WI38 (cell line): ENCODE results near the gene SERP2.

Experiments
- H3K4me3 ChIP-seq: 2 replicates; pipeline ENCODE4 v1.5.1; 2011; ENCODE audit warnings: low read depth, mild to moderate bottlenecking, control low read depth, low read length
- TF ChIP-seq, protein P1 (sequence below): IDR thresholded peaks from 2 replicates; pipeline ENCODE4 v1.5.1; 2012; ENCODE audit warnings: low read depth, mild to moderate bottlenecking, control low read depth, low read length

Gene SERP2

GRCh38 chr13:44396701-44397580 is 23.3 kb downstream of the SERP2 start:
- no peak overlapping the region for H3K4me3 ChIP-seq
- TF ChIP-seq, protein P1, sequence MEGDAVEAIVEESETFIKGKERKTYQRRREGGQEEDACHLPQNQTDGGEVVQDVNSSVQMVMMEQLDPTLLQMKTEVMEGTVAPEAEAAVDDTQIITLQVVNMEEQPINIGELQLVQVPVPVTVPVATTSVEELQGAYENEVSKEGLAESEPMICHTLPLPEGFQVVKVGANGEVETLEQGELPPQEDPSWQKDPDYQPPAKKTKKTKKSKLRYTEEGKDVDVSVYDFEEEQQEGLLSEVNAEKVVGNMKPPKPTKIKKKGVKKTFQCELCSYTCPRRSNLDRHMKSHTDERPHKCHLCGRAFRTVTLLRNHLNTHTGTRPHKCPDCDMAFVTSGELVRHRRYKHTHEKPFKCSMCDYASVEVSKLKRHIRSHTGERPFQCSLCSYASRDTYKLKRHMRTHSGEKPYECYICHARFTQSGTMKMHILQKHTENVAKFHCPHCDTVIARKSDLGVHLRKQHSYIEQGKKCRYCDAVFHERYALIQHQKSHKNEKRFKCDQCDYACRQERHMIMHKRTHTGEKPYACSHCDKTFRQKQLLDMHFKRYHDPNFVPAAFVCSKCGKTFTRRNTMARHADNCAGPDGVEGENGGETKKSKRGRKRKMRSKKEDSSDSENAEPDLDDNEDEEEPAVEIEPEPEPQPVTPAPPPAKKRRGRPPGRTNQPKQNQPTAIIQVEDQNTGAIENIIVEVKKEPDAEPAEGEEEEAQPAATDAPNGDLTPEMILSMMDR, result no peak

- no peak overlapping the region for H3K4me3 ChIP-seq
- TF ChIP-seq, protein P1, result no peak
Observed at GRCh38 chr13:44397766-44398223, 24.2 kb downstream of the SERP2 start.

DNA sequence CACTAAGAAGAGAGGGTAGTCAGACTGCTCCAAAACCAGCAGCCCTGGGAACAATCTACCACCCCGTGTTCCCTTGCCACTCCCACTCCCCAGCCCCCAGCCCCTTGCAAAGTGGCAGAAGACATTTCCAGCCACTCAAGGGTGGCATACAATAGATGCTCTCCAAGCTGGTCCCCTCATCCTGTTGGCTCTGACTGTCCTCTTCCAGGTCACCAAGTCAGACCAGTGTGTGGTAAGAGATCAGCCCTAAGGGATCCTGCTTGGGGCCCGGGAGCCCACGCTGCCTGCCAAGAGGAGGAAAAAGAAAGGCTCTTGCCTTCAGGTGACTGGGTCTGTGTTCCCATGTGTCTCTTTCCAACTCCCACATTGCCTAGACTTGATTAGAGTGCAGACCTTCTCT is 25.0 kb downstream of the SERP2 start:
- TF ChIP-seq, protein P1, result no peak

GRCh38 chr13:44399074-44399473 is 25.4 kb downstream of the SERP2 start:
- TF ChIP-seq, protein P1, result no peak
- no peak overlapping the region for H3K4me3 ChIP-seq

More for the DNA sequence above, 25.0 kb downstream of the SERP2 start:
- H3K4me3 ChIP-seq, result no peak overlapping the region

GRCh38 chr13:44400736-44401135 is 27.1 kb downstream of the SERP2 start:
- TF ChIP-seq, protein P1, result no peak
- H3K4me3 ChIP-seq, result no peak overlapping the region

DNA sequence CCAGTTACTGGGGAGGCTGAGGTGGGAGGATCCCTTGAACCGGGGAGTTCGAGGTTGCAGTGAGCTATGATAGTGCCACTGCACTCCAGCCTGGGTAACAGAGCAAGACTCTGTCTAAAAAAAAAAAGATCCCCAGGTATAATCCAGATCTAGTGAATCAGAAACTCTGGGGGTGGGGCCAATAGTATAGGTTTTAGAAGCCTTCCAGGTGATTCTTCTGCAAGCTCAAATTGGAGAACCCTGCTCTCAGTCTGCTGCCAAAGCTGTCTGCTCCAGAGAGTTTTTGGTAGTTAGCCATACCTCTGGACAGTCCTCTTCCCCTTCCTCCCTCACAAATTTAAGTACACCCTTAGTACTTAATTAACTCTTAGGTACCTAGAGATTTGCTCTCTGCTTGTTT is 28.0 kb downstream of the SERP2 start:
- TF ChIP-seq, protein P1, result no peak
- no peak overlapping the region for H3K4me3 ChIP-seq

GRCh38 chr13:44402899-44403445 is 29.3 kb downstream of the SERP2 start:
- H3K4me3 ChIP-seq, result no peak overlapping the region
- TF ChIP-seq, protein P1, result no peak
